Stimulated activated CD4-positive, alpha-beta T cell treated with anti-CD3 and anti-CD28 coated beads, Interleukin-4, amount 100 ng/mL, for 48 hours (primary cell): ENCODE measurements around the gene MYOM3.
"Not testable (repeated sequence)": the region's sequence is repeated elsewhere in the genome, so short reads cannot be mapped to it uniquely, and the experiment has no call there.

ENCODE experiments used
- DNase-seq, 2 donors: peaks; one replicate each; pipeline ENCODE4 v3.0.0-alpha.2; 2020; ENCODE audit warnings: low read depth in 2 of 2

MYOM3 gene

DNA sequence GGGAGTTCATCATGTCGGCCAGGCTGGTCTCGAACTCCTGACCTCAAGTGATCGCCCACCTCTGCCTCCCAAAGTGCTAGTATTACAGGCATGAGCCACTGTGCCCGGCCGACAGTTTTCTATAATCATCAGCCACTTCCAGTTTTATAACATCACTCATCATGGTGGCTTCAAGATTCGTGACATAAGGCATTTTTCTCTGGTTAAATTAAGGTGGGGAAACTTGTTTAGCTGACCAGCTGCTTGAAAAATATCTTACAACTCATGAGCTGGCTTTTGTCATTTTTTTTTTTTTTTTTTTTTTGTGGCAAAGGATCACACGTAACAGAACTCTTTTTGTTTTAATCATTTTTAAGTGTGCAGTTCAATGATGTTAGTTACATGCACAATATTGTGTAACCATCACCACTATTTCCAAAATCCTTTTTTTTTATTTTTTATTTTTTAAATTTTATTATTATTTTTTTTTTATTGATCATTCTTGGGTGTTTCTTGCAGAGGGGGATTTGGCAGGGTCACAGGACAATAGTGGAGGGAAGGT lies 80.9 kb downstream of the MYOM3 start:
- not testable (repeated sequence) for DNase-seq

- DNase-seq: no peak
These were observed 84.0 kb downstream of the MYOM3 start for GRCh38 chr1:24027838-24028468.

DNA sequence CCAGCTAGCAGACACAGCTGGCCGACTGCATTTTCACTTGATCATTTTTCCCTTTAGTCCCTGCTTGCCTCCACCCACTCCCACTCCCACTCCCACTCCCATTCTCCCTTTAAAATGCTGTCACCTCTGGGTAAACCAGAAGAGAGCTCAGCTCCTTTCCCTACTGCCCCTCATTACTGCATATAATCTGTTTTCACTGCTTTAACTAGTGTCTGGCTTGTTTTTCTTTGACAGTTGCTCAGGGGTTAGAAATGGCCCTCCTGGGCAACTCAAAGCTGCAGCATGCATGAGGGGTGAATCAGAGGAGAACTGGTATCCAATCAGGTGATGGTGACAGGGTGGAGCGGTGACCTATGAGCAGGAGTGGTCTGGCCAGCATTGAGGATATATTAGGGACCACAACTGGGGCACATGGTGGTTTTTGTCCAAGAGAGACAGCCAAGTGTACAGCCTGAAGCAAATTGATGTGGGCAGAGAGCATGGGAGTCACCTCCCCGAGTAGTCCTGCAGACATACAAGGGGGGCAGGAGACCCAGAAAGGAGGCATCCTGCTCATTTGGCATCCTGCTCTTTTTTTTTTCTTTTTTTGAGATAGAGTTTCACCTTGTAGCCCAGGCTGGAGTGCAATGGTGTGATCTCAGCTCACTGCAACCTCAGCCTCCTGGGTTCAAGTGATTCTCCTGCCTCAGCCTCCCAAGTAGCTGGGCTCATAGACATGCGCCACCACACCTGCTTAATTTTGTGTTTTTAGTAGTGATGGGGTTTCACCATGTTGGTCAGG lies 89.2 kb downstream of the MYOM3 start:
- no peak for DNase-seq

DNA sequence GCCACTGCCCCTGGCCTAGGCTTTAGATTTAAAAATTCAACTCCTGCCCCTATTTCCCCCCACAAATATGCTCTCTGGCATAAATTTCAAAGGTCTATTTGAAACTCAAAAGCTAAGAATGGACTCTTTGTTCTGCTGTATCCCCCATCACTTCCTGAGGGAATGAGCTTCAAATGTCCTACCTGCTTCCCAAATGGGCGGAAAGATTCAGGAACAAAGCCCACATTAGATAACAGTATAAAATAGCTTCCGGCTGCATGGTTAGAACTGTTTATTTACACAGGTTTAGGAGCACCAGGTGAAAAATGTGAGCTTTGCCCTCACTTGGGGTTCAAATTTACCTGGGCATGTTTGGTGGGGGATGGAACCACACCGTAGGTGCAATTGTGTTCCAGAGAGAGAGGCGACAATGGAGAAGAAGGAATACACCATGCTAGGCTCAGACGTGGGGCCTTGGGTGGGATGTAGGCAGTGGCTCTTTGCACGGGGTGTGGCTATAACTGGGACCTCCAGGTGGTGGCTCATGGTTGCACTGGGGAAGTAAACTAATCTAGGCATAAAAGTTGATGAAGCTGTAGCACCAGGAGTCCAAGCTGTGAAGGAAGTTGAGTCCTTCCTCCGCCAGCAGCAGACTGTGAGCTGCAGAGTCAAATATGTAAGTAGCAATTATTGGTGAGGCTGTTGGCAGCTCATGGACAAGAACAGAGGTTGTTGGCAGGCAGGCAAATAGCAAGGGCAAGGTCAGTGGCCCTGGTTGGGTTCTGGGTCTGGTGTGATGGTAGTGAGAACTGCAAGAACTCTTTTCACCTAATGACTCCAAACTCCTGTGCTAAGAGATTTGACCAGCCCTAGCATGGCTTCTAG lies 90.3 kb downstream of the MYOM3 start:
- DNase-seq: no peak

DNA sequence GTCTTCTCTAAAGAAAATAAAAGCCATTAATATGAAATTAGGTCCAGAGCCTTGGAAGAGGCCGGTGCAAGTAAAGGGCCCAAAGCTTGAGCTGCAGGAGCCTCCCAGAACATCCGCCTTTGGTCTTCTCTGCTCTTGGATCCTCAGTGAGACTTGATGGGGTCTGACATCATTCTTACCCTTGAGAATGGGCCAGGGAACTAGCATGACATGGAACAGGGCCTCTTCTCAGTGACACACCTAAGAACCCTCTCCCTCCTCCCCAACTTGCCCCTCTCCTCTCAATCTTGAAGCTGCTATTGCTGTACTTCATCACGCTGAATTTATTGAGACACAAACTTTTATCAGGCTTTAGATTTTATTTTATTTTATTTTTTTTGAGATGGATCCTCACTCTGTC lies 91.5 kb downstream of the MYOM3 start:
- no peak for DNase-seq

GRCh38 chr1:24020025-24020424 lies 91.9 kb downstream of the MYOM3 start:
- no peak for DNase-seq

- no peak for DNase-seq
These were observed 93.0 kb downstream of the MYOM3 start for GRCh38 chr1:24018611-24019580.

GRCh38 chr1:24015221-24016210 lies 96.4 kb downstream of the MYOM3 start:
- no peak for DNase-seq

DNA sequence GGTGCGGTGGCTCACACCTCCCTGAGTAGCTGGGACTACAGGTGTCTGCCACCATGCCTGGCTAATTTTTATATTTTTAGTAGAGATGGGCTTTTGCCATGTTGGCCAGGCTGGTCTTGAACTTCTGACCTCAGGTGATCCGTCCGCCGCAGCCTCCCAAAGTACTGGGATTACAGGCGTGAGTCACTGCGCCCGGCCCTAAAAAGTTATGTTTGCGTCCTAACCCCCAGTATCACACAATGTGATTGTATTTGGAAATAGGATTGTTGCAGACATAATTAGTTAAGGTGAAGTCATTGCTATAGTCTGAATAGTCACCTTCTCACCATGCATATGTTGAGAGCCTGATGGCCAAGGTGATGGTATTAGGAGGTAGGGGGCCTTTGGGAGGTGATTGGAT lies 99.1 kb downstream of the MYOM3 start:
- DNase-seq: not testable (repeated sequence)

DNA sequence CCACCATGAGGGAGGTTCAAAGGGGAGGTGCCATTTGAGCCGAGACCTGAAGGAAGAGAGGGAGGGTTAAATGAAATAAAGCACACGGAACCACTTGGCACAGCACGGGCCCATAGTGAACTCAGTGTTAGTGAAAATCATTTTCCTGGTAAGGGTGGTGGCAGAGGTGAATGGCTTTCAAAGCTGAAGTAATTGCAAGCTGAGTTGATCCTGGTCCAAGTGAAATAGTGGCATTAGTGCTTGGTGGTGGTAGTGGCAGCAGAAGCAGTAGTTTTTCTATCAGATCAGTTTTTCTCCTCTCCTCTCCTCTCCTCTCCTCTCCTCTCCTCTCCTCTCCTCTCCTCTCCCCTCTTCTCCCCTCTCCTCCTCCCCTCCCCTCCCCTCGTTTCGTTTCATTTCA lies 101.3 kb downstream of the MYOM3 start:
- no peak for DNase-seq

DNA sequence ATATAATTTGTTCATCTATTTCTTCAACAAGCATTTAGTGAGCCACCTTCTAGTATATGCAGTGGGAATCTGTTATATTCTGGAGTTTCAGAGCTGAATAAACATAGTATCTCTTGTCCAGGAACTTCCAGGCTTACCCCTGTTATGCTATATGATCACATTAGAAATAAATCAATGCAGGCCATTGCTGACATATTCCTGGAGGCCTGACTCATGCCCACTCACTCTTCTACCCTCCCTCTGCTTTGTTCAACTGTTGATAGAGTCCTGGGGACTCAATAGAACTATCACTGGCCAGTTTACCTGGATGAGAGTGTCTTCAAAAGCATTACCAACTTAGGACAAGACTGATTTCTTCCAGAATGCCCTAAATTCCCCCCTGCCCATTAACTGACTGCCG lies 102.5 kb downstream of the MYOM3 start:
- DNase-seq: no peak

- DNase-seq: not testable (repeated sequence)
These were observed 103.3 kb downstream of the MYOM3 start for GRCh38 chr1:24008574-24009184.

DNA sequence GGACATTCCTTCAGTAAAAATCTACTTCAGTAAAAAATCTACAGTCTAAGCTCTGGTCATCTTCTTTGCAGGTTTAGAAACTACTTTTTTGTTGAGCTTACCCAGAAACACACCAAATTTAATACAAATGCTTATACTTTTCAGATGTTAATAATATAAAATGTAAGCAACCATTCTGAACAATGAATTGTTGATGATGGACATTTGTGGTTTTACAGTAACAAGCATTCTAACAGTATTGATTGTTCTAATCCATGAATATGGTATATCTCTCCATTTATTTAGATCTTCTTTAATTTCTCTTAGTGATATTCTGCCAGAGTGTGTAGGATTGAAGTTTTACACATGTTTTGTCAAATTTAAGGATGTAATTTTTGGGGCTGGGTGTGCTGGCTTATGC lies 104.9 kb downstream of the MYOM3 start:
- DNase-seq: no peak
